IMR-90 (cell line): ENCODE data around the gene ATP2B2. TPM values are rescaled to one million over a fixed set of nuclear protein-coding genes. Genes with fewer than 3 reads are reported as not detected.

ENCODE experiments used
- ATAC-seq: fragments of 200-7000 bp; cut with Tn5 transposase; 2 replicates; pipeline ENCODE4 v1.9.1; 2020; ENCODE audit warnings: low read depth, mild to moderate bottlenecking, moderate library complexity
- BruUV-seq: library from RNA; stranded (reverse); fragments of 400-500 nt; replicated peaks from 2 replicates; lab custom pipeline; 2021; lab: Mats Ljungman, UMichigan
- CTCF ChIA-PET: fragments of 300-600 bp; formaldehyde crosslinking; extraction: SDS; loops from one replicate; lab custom pipeline; 2021; ENCODE audit warnings: antibody characterized with exemption; lab: Yijun Ruan, JAX
- POLR2A ChIA-PET: fragments of 300-600 bp; sonication (Branson Sonifier 250); formaldehyde crosslinking; loops from one replicate; lab custom pipeline; 2022; ENCODE audit warnings: antibody characterized with exemption; ENCODE audit not compliant: unreplicated experiment; lab: Charles Lee
- DNase-seq: peaks from one replicate; pipeline ENCODE4 v3.0.0; 2013
- H2AFZ ChIP-seq: replicated peaks from 2 replicates; pipeline ENCODE3; 2013; ENCODE audit warnings: low read length, mild to moderate bottlenecking; ENCODE audit not compliant: poor library complexity
- H2AK5ac ChIP-seq: 2 replicates; pipeline ENCODE4 v1.6.1; 2013; ENCODE audit warnings: low read depth, low read length, inconsistent platforms
- H2AK9ac ChIP-seq: replicated peaks from 2 replicates; pipeline ENCODE3; 2013; ENCODE audit warnings: mild to moderate bottlenecking, low read depth, low read length, moderate library complexity; ENCODE audit not compliant: poor library complexity
- H2BK120ac ChIP-seq: 2 replicates; pipeline ENCODE4 v1.6.1; 2013; ENCODE audit warnings: low read depth, low read length, inconsistent platforms
- H2BK15ac ChIP-seq: 3 replicates; pipeline ENCODE4 v1.6.1; 2013; ENCODE audit warnings: low read depth, low read length, inconsistent platforms
- H2BK20ac ChIP-seq: 2 replicates; pipeline ENCODE4 v1.6.1; 2013; ENCODE audit warnings: low read depth, mild to moderate bottlenecking, inconsistent platforms, low read length, moderate library complexity
- H2BK5ac ChIP-seq: 2 replicates; pipeline ENCODE4 v1.6.1; 2013; ENCODE audit warnings: mild to moderate bottlenecking, low read depth, low read length, inconsistent platforms; ENCODE audit not compliant: poor library complexity, severe bottlenecking
- H3K14ac ChIP-seq: replicated peaks from 2 replicates; pipeline ENCODE4 v1.6.1; 2013; ENCODE audit warnings: low read depth, low read length, inconsistent platforms
- H3K18ac ChIP-seq: 2 replicates; pipeline ENCODE4 v1.6.1; 2013; ENCODE audit warnings: low read depth, low read length, control low read depth
- H3K23ac ChIP-seq: 2 replicates; pipeline ENCODE4 v1.6.1; 2013; ENCODE audit warnings: low read depth, low read length, inconsistent platforms
- H3K27ac ChIP-seq: 2 replicates; pipeline ENCODE4 v1.5.1; 2013; ENCODE audit warnings: mild to moderate bottlenecking, control low read depth, low read length; ENCODE audit not compliant: insufficient read depth
- H3K27me3 ChIP-seq: 2 replicates; pipeline ENCODE4 v1.6.1; 2013; ENCODE audit warnings: low read length; ENCODE audit not compliant: control insufficient read depth, insufficient read depth
- H3K36me3 ChIP-seq: 2 replicates; pipeline ENCODE4 v1.6.1; 2013; ENCODE audit warnings: low read length, mixed read lengths; ENCODE audit not compliant: control insufficient read depth, insufficient read depth
- H3K4ac ChIP-seq: 2 replicates; pipeline ENCODE4 v1.6.1; 2013; ENCODE audit warnings: low read depth, low read length, inconsistent platforms
- H3K4me1 ChIP-seq: 2 replicates; pipeline ENCODE4 v1.6.1; 2013; ENCODE audit warnings: low read length, mixed read lengths; ENCODE audit not compliant: control insufficient read depth, insufficient read depth
- H3K4me2 ChIP-seq: 2 replicates; pipeline ENCODE4 v1.6.1; 2013; ENCODE audit warnings: low read depth, mild to moderate bottlenecking, control low read depth, low read length, moderate library complexity
- H3K4me3 ChIP-seq: 2 replicates; pipeline ENCODE4 v1.5.1; 2013; ENCODE audit warnings: low read depth, mild to moderate bottlenecking, control low read depth, low read length, moderate library complexity; ENCODE audit not compliant: insufficient read depth
- H3K56ac ChIP-seq: 2 replicates; pipeline ENCODE4 v1.6.1; 2013; ENCODE audit warnings: low read length, inconsistent platforms; ENCODE audit not compliant: insufficient read depth; ENCODE audit errors: extremely low read depth
- H3K79me1 ChIP-seq, 2 experiments: 2 replicates each; pipeline ENCODE4 v1.6.1; 2013; ENCODE audit warnings: low read length in 2 of 2, inconsistent platforms in 1 of 2, low read depth in 1 of 2
- H3K9ac ChIP-seq: 2 replicates; pipeline ENCODE4 v1.6.1; 2013; ENCODE audit warnings: low read depth, low read length, control low read depth
- H3K9me1 ChIP-seq: 2 replicates; pipeline ENCODE4 v1.6.1; 2013; ENCODE audit warnings: low read length, inconsistent platforms; ENCODE audit not compliant: insufficient read depth
- H3K9me3 ChIP-seq: 2 replicates; pipeline ENCODE4 v1.6.1; 2013; ENCODE audit warnings: low read length; ENCODE audit not compliant: control insufficient read depth, insufficient read depth
- H4K20me1 ChIP-seq: 2 replicates; pipeline ENCODE4 v1.6.1; 2013; ENCODE audit warnings: low read length, inconsistent platforms; ENCODE audit not compliant: insufficient read depth
- H4K5ac ChIP-seq: 2 replicates; pipeline ENCODE4 v1.6.1; 2013; ENCODE audit warnings: mild to moderate bottlenecking, low read depth, low read length, control low read depth
- H4K8ac ChIP-seq, 2 experiments: 2 replicates each; pipeline ENCODE4 v1.6.1; 2013; ENCODE audit warnings: low read depth in 2 of 2, low read length in 2 of 2, control low read depth in 1 of 2, inconsistent platforms in 1 of 2
- H4K91ac ChIP-seq: 2 replicates; pipeline ENCODE4 v1.6.1; 2013; ENCODE audit warnings: low read depth, low read length, inconsistent platforms; ENCODE audit not compliant: insufficient read depth
- BHLHE40 ChIP-seq: fragments of 150-350 bp; IDR thresholded peaks from 2 replicates; pipeline ENCODE4 v1.6.1; 2016; ENCODE audit warnings: mild to moderate bottlenecking, low read depth, low read length
- CTCF ChIP-seq: conservative IDR thresholded peaks from 2 replicates; pipeline ENCODE4 v1.5.1; 2012; ENCODE audit warnings: mild to moderate bottlenecking, low read depth, low read length, improper control_type of control experiment
- ELK1 ChIP-seq: fragments of 150-350 bp; IDR thresholded peaks from 2 replicates; pipeline ENCODE4 v1.6.1; 2016; ENCODE audit warnings: low read depth, mild to moderate bottlenecking, low read length, moderate library complexity, borderline replicate concordance
- MAZ ChIP-seq: IDR thresholded peaks from 2 replicates; pipeline ENCODE4 v1.6.1; 2012; ENCODE audit warnings: low read depth, mild to moderate bottlenecking, low read length, improper control_type of control experiment, moderate library complexity, borderline replicate concordance
- MXI1 ChIP-seq: IDR thresholded peaks from 2 replicates; pipeline ENCODE4 v1.6.1; 2012; ENCODE audit warnings: low read depth, mild to moderate bottlenecking, low read length, moderate library complexity, borderline replicate concordance
- NFE2L2 ChIP-seq: fragments of 150-350 bp; IDR thresholded peaks from 2 replicates; pipeline ENCODE4 v1.6.1; 2016; ENCODE audit warnings: low read depth, mild to moderate bottlenecking, low read length
- RCOR1 ChIP-seq: IDR thresholded peaks from 2 replicates; pipeline ENCODE4 v1.6.1; 2012; ENCODE audit warnings: mild to moderate bottlenecking, low read length, improper control_type of control experiment; ENCODE audit not compliant: insufficient replicate concordance
- SMC3 ChIP-seq: fragments of 150-350 bp; IDR thresholded peaks from 2 replicates; pipeline ENCODE4 v1.6.1; 2016; ENCODE audit warnings: low read depth, mild to moderate bottlenecking, antibody characterized with exemption, low read length, moderate library complexity
- dilution Hi-C: fragments of 300-500 bp; cut with HindIII; formaldehyde crosslinking; loops from one replicate; pipeline ENCODE4 v1.14.3; 2018; ENCODE audit warnings: low sequenced_read_pairs; ENCODE audit not compliant: unreplicated experiment
- in situ Hi-C: fragments of 300-500 bp; cut with MboI; formaldehyde crosslinking; loops from 3 replicates; pipeline ENCODE4 v1.14.3; 2019; ENCODE audit warnings: low sequenced_read_pairs, inconsistent platforms, mixed read lengths
- intact Hi-C: fragments of 100-400 bp; cut with micrococcal nuclease; formaldehyde crosslinking; loops from 2 replicates; pipeline ENCODE4 v1.10.0; 2022
- polyA plus RNA-seq, 3 experiments: library from polyadenylated mRNA; depleted of rRNA; stranded (reverse); fragments of >200 nt; gene quantifications; 2 replicates each; pipeline ENCODE4 v1.2.3, GENCODE V29; 2012; ENCODE audit warnings: low replicate concordance in 1 of 3
- total RNA-seq: library from RNA; depleted of rRNA; stranded (reverse); fragments of >200 nt; gene quantifications from 2 replicates; pipeline ENCODE4 v1.2.3, GENCODE V29; 2012

Gene ATP2B2
- total and polyA plus RNA-seq, 2 of the 4 experiments (the other 2 are of a cell fraction): under 0.01 to 0.02 TPM

GRCh38 chr3:10548992-10549391 lies 43.6 kb upstream of the ATP2B2 start:
- Histone ChIP-seq H3K9me3 (no peaks in the 10 kb centered on the region), H3K18ac (no peak overlapping the region), H2BK20ac (no peak overlapping the region), H3K4me1 (no peaks in the 10 kb centered on the region), H3K4me3 (no peak overlapping the region), H3K9me1 (no peaks in the 10 kb centered on the region), H3K4ac (no peak overlapping the region), H4K5ac (no peak overlapping the region), H4K20me1 (no peaks in the 10 kb centered on the region), H2AK9ac (no peak overlapping the region), H2BK120ac (no peak overlapping the region), H2AFZ (no peak overlapping the region), H3K27ac (no peak overlapping the region), H2BK5ac (no peak overlapping the region), H3K56ac (no peak overlapping the region), H2AK5ac (no peak overlapping the region), H4K91ac (no peak overlapping the region), H3K79me1 (no peaks in the 10 kb centered on the region), H3K9ac (no peak overlapping the region), H3K36me3 (no peaks in the 10 kb centered on the region), H3K14ac (no peak overlapping the region), H2BK15ac (no peak overlapping the region), H3K27me3 (peaks cover 4% of the 10 kb centered on the region; the same call in 1 of the 2 replicates), H3K4me2 (no peak overlapping the region), H4K8ac (no peak overlapping the region), H3K23ac (no peak overlapping the region)
- intact Hi-C loops (no loop called here), in situ Hi-C loops (no loop called here), dilution Hi-C loops (no loop called here)
- ATAC-seq (no peak), DNase-seq (no peak)
- POLR2A ChIA-PET: no interaction called here
- CTCF ChIA-PET: interaction anchor here (0.6 kb wide), 1 partner anchor 854 kb away, joined by 8 read pairs; no protein-coding TSS in a partner anchor
- TF ChIP-seq MAZ (no peak), ELK1 (no peak), MXI1 (no peak), CTCF (no peak), BHLHE40 (no peak), RCOR1 (no peak), NFE2L2 (no peak), SMC3 (no peak)
- BruUV-seq: no TSS peak
